HG03097 (cell line): ENCODE measurements around the gene BCL2L13.
A peak's percentile ranks its signal among the peaks of the same experiment; 100 is the strongest.
"Not testable (repeated sequence)": the region's sequence is repeated elsewhere in the genome, so short reads cannot be mapped to it uniquely, and the experiment has no call there.

Experiments used
- ATAC-seq: cut with Tn5 transposase; IDR thresholded peaks from one replicate; pipeline ENCODE4 v1.9.1; 2021; ENCODE audit not compliant: unreplicated experiment, low FRiP score

BCL2L13 gene

DNA sequence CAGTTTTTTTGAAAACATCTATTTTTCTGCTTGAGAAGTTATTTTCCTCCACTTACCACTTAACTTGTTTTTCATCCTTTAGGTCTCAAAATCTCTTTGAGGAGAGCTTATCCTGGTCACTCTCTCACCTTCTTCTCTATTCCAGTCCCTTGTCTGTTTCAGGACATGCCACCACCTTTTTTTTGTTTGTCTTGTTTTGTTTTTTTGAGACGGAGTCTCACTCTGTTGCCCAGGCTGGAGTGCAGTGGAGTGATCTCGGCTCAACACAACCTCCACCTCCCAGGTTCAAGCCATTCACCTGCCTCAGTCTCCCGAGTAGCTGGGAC lies 4.6 kb upstream of the BCL2L13 start:
- ATAC-seq = no peak

DNA sequence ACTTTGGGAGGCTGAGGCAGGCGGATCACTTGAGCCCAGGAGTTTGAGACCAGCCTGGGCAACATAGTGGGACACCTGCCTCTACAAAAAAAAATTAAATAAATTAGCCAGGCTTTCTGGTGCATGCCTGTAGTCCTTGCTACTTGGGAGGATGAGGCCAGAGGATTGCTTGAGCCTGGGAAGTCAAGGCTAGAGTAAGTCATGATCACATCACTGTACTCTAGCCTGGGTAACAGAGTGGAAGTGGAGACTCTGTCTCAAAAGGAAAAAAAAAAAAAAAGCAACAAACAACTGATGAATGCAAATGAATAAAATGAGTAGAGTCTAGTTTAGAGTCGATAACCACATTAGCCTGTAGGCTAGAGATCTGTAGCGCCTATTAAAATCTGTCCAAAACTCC lies 3.9 kb upstream of the BCL2L13 start:
- ATAC-seq = no peak

DNA sequence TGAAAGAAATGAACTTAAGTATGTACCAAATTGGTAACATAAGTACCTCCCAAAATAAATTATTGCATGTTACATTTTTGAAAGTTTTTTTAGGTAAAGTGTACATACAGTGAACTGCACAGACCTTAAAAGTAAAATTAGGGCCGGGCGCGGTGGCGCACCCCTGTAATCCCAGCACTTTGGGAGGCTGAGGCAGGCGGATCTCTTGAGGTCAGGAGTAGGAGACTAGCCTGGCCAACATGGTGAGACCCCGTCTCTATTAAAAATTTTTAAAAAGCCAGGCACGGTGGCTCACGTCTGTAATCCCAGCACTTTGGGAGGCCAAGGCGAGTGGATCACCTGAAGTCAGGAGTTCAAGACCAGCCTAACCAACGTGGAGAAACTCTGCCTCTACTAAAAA lies 1.7 kb upstream of the BCL2L13 start:
- ATAC-seq = not testable (repeated sequence)

DNA sequence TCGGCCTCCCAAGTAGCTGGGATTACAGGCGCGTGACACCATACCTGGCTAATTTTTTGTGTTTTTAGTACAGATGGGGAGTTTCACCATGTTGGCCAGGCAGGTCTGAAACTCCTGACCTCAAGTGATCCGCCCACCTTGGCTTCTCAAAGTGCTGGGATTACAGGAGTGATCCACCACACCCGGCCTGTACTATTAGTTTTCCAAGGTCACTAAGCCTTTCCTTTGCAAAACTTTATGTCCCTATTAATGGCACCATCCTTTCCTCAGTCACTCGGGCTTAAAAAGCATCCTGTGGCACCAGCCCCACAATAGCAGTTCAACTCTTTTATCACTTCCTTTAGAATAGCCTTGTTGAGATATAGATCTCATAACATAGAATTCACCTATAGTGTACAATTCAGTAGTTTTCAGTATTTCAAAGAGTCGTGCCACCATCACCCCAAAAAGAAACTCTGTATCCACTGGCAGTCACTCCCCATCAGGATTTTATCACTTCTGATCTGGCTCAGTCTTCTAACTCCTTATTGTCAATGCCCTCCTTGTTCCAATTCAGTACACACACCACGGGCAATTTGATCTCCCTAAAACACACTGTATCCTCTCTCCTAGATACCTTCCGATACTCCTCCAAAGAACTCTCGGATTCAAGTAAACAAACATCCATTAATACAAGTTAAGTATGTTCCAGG lies 921 bp upstream of the BCL2L13 start:
- peak; percentile 3 for ATAC-seq

DNA sequence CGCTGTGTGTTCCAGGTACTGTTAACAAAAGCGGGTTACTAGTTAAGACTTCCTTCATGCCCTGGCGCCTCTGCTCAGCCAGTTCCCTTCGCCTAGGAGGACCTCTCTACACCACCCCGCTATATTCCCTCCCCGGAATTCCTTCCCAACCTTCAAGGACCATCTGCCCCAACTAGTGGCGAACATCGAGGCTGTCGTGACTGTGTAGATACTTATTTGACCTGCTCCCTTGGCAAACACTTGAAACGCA lies 450 bp upstream of the BCL2L13 start:
- ATAC-seq = peak; percentile 14

DNA sequence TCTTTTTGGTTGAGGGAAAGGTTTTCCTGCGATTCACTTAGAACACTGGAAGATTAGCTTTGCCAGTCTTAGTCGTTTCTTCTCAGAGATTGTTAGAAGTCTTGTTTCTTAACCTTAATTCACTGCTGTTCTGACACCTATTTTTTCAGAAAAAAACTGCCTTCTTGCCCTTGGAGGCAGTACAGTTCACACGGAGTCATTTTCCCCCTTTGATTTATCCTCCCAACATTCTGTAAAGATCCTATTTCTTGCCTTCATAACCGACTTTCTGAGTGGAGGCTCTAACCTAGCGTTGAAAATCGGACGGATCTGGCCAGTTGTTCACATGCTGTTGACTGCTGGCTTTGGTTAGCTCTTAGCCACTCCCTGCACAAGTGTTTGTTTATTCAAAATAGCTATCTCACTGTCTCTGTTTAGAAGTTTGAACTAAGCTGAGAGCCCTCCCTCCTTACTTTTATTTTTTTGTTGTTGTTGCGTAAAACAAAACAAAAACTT lies 737 bp downstream of the BCL2L13 start:
- no peak for ATAC-seq

DNA sequence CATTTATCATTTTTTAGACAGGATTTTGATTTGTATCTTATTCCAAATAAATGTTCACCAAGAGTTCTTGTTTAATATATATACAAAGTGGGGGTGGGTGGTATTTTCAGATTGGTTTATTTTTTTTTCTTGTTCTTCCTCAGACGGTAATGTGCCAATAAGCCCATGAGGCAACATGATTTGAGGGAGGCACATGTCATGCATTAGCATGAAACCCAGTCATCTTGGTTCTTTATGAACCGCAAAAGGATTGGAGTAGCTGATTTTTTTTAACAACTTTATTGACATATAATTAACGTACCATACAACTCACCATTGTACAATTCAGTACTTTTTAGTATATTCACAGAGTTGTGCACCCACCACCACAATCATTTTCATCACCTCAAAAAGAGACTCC lies 2.7 kb downstream of the BCL2L13 start:
- ATAC-seq = no peak

DNA sequence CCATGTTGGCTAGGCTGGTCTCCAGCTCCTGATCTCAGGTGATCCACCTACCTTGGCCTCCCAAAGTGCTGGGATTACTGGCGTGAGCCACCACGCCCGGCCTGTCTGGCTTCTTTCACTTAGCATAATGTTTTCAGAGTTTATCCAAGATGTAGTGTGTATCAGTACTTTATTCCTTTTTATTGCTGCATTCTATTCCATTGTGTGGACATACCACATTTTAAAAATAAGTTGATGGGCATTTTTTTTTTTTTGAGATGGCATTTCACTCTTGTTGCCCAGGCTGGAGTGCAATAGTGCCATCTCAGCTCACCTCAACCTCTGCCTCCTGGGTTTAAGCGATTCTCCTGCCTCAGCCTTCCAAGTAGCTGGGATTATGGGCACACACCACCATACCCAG lies 3.8 kb downstream of the BCL2L13 start:
- not testable (repeated sequence) for ATAC-seq

DNA sequence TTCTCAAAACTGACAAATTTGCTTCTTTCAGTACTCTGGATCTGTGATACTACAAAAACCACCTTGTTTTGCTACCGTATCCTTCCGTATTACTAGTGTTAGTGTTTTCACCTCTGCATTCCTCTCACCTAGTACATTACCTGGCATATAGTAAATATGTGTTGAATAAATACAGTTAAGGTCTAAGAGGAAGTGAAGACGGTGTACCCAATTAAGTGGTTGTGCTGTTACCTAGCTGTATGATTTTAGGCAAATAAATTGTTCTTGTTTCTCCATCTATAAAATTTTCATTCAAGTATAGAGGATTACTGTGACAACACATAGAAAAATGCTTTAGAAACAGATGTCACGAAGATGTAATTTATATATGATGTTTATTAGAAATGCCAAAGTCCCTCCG lies 8.9 kb downstream of the BCL2L13 start:
- no peak for ATAC-seq

DNA sequence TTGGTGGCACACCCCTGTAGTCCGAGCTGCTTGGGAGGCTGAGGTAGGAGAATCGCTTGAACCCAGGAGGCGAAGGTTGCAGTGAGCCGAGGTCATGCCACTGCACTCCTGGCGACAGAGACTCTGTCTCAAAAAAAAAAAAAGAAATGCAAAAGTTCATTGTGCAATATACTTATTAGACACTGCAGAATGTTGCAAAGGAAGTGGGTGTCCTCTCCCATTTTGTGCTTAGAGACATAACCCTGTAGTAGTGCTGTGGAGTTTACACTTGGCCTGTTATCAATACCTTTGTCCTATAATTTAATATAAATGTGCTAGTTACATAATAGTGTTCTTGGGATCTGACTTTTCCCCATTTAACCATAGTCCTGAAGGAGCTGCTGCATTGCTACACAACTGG lies 9.4 kb downstream of the BCL2L13 start:
- no peak for ATAC-seq

DNA sequence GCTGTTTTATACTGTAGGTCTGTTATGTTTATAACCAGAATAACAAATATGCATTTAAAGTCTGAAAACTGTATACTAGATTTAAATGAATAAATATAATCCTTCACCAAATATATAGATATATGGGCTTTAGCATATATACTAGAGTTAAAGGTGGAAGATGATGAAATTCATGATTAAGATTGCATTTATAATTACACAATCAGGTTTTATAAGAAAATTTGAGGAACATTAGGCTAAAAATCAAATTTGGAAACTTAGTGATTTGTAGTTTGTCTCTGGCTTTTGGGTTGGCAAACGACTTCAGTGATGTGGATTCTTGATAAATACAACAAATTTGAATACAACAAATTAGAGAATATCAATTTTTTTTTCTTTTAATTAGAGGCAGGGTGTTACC lies 10.0 kb downstream of the BCL2L13 start:
- ATAC-seq = no peak

DNA sequence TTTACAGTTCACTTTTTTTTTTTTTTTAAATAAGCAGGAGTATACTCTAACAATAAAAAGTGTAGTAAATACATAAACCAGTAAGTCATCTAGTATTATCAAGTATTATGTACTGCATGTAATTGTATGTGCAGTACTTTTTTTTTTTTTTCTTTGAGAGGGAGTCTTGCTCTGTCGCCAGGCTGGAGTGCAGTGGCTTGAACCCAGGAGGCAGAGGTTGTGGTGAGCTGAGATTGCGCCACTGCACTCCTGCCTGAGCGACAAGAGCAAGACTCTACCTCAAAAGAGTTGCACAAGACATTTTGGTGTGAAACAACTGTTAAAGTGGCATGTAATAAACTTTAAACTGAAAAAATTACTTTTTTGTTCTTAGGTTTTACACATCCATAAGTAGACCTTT lies 16.7 kb downstream of the BCL2L13 start:
- no peak for ATAC-seq

DNA sequence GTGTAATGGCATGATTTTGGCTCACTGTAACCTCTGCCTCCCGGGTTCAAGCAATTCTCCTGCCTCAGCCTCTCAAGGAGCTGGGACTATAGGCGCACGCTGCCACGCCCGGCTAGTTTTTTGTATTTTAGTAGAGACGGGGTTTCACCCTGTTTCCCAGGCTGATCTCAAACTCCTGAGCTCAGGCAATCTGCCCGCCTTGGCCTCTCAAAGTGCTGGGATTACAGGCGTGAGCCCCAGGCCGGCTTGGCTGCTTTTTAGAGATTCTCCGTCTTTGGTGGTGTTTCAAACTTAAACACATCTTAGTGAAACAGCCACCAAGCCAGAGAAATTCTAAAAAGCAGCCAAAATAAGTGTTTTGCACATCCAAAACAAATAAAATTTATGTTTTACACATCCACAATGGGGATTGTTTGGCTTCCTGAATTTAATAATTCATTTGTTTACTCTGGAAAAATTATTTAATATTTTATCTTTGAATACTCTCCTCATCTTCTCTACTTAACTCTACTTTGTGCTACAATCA lies 18.4 kb downstream of the BCL2L13 start:
- no peak for ATAC-seq

DNA sequence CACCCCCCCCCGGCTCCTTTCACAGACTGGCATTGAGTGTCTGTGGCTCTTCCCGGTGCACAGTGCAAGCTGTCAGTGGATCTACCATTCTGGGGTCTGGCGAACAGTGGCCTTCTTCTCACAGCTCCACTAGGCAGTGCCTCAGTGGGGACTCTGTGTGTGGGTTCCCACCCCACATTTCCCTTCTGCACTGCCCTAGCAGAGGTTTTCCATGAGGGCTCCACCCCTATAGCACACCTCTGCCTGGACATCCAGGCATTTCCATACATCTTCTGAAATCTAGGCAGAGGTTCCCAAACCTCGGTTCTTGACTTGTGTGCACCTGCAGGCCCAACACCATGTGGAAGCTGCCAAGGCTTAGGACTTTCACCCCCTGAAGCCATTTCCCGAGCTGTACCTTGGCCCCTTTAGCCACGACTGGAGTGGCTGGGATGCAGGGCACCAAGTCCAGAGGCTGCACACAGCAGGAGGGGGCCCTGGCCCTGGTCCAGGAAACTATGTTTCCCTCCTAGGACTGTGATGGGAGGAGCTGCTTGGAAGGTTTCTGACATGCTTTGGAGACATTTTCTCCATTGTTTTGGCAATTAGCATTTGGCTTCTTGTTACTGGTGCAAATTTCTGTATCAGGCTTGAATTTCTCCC lies 26.0 kb downstream of the BCL2L13 start:
- no peak for ATAC-seq

DNA sequence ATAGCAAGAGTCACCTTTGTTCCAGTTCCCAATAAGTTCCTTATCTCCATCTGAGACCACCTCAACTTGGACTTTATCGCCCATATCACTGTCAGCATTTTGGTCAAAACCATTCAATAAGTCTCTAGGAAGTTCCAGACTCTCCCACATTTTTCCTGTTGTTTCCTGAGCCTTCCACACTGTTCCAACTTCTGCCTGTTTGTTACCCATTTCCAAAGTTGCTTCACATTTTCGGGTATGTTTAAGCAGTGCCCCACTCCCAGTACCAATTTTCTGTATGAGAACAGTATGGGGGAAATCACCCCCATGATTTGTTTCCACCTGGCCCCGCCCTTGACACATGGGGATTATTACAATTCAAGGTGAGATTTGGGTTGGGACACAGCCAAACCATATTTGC lies 26.7 kb downstream of the BCL2L13 start:
- ATAC-seq = no peak

DNA sequence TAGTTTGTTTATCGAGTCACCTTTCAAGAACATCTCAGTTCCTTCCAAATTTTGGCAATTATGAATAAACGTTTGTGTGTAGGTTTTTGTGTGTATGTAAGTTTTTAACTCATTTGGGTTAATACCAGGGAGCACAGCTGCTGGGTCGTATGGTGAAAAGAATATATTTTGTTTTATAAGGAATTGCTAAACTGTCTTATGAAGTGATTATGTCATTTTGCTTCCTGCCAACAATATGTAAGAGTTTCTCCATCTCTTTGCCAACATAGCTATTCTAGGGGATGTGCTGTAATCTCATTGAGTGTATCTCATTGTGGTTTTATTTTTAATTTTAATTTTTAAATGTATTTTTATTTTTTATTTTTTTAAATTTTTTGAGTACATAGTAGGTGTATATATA lies 27.3 kb downstream of the BCL2L13 start:
- ATAC-seq = no peak

DNA sequence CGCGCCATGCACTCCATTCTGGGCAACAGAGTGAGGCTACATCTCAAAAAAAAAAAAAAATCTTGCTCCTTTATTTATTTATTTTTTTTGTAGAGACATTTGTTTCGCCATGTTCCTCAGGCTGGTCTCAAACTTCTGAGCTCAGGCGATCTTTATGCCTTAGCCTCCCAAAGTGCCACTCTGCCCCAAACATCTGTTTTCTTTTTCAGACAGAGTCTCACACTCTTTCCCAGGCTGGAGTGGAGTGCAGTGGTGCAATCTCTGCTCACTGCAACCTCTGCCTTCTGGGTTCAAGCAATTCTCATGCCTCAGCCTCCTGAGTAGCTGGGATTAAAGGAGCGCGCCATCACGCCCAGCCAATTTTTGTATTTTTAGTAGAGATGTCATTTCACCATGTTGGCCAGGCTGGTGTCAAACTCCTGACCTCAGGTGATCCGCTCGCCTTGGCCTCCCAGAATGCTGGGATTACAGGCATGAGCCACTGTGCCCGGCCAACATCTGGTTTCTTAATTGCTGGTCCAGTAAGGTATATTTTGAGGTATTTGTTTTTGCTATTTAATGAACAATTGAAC lies 33.0 kb downstream of the BCL2L13 start:
- ATAC-seq = not testable (repeated sequence)

DNA sequence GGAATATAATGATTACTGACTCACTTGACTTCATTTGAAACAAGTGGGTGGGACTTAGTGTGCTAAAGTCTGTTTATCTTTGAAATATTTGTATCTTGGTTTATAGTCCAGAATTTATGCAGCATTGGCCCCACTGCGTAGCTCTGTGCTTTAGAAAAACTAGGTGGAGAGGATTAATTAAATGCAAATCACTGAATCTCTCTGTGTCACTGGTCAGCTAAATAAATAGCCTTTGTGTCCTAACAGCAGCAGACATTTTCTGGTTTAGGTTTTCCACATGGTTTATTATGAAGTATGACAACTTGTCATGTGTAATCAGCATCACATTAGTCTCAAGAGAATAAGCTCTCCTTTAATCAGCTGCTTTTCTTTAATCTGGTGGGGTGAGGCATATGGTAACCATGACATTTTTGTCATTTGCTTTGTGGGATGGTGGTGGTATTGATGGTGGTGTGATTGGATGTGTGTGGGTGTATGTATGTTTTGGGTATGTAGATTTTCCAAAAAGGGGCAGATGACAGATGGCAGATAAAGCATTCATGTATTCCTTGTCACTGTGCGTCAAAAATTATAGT lies 33.9 kb downstream of the BCL2L13 start:
- ATAC-seq = no peak

DNA sequence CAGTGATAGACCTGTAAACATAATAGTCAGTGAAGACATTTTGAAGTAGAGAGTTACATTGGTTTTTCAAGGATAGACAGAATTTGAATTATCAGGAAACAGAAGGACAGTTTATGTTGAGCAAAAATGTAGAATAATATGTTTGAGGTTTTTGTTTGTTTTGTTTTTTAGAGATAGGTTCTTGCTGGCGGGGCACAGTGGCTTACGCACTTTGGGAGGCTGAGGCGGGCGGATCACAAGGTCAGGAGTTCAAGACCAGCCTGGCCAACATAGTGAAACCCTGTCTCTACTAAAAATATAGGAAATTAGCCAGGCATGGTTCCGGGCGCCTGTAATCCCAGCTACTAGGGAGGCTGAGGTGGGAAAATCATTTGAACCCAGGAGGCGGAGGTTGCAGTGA lies 35.6 kb downstream of the BCL2L13 start:
- ATAC-seq = no peak

DNA sequence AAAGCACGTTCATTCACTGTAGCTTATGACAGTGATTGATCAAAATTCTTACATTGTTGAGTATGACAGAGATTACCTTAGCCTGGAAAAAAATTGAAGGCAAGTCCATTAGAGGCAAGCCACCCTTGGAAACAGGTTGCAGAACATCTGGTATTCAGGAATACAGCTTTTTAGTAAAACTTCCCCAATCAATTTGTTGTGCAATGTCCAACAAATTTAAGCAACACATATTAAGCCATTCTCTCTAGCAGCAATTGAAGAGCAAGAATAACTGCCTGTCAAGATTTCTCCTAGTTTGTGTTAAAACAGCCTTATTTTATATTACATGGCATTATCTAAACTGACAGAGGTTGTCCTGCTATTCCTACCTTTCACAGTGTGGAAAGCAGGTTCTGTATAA lies 37.0 kb downstream of the BCL2L13 start:
- no peak for ATAC-seq

DNA sequence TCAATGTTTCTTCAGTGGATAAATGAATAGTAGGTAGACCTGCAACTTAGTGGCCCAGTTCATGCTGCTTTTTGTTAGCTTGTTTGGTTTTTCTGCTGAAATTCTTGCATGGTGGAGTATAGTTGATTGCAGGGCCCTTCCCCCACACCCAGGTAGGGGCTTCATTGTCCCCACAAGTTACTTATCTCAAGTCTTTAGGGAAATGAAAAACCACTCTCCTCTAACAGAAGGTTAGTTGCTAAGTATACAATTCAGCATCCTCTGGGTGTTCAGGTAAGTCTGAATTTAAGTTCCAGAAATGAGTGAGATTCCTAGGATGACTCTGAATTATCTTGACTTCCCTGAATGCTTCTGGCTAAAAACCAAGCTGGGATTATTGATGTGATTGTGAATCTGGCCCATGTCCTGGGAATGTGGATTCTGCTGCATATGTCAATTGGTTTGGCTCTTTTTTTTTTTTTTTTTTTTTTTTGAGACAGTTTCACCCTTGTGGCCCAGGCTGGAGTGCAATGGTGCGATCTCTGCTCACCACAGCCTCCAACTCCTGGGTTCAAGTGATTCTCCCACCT lies 40.3 kb downstream of the BCL2L13 start:
- ATAC-seq = no peak

DNA sequence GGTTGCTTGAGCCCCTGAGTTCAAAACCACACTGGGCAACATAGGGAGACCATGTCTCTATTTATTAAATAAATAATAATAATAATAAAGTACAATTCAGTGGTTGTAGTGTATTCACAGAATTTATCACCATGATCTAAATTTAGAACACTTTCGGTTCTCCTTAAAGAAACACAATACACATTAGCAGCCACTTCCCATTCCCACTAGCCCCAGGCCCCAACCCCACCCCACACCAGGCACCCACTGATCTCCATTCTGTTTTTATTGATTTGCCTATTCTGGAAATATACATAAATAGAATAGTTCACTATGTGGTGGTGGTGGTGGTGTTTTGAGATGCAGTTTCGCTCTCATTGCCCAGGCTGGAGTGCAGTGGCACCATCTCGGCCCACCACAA lies 45.7 kb downstream of the BCL2L13 start:
- ATAC-seq = no peak
